ENCODE measurements around the gene IRAK2. TPM values are rescaled to one million over a fixed set of nuclear protein-coding genes. Genes with fewer than 3 reads are reported as not detected.
A peak's percentile ranks its signal among the peaks of the same experiment; 100 is the strongest.

IRAK2 gene
- total RNA-seq, 1 experiment from 2014 or later = 0.61 TPM

DNA sequence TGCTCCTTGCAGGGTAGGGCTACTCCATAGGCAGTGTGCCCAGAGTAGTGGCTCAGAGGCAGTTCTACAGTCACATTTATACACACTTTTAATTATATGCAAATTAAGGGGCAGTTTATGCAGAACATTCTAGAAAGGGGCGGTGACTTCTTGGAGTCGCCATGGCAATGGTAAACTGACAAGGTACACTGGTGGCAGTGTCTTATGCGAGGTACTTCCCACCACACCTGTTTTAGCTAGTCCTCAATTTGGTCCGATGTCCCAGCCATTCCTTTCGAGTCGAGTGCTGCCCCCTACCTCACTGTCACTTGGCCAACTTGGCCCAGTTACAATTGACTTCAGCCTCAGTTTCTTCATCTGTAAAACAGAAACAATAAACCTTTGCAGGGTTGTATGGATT, 3.8 kb upstream of the IRAK2 start:
- no peak overlapping the region for H3K4ac ChIP-seq (ENCODE audit: low read depth, low read length)
- H2AK5ac ChIP-seq (ENCODE audit: insufficient read length, low read length) = no peak overlapping the region
- no peak overlapping the region for H2BK5ac ChIP-seq (ENCODE audit: insufficient read length, low read length)
- H4K20me1 ChIP-seq (ENCODE audit: control insufficient read depth, insufficient read depth, insufficient read length) = no peaks in the 10 kb centered on the region
- no peak overlapping the region for H4K5ac ChIP-seq (ENCODE audit: insufficient read length, low read depth, low read length)
- no peak overlapping the region for H2BK120ac ChIP-seq (ENCODE audit: low read depth, low read length, poor library complexity, severe bottlenecking)
- no peaks in the 10 kb centered on the region for H3K4me1 ChIP-seq (ENCODE audit: insufficient read depth, low read length)
- TF ChIP-seq, protein P1, sequence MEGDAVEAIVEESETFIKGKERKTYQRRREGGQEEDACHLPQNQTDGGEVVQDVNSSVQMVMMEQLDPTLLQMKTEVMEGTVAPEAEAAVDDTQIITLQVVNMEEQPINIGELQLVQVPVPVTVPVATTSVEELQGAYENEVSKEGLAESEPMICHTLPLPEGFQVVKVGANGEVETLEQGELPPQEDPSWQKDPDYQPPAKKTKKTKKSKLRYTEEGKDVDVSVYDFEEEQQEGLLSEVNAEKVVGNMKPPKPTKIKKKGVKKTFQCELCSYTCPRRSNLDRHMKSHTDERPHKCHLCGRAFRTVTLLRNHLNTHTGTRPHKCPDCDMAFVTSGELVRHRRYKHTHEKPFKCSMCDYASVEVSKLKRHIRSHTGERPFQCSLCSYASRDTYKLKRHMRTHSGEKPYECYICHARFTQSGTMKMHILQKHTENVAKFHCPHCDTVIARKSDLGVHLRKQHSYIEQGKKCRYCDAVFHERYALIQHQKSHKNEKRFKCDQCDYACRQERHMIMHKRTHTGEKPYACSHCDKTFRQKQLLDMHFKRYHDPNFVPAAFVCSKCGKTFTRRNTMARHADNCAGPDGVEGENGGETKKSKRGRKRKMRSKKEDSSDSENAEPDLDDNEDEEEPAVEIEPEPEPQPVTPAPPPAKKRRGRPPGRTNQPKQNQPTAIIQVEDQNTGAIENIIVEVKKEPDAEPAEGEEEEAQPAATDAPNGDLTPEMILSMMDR (conservative IDR thresholded peaks at IDR 0.05) = peak; percentile 26; the same call in 2 of the 3 replicates
- H3K23me2 ChIP-seq (ENCODE audit: insufficient read length, low read depth, low read length, poor library complexity, severe bottlenecking) = peaks cover 5% of the 10 kb centered on the region
- Mint-ChIP-seq H3K9me3 (no peaks in the 10 kb centered on the region), H3K36me3 (ENCODE audit: insufficient read depth in 1 of 3, low read depth in 3 of 3) (no peaks in the 10 kb centered on the region), H3K27ac (no peak overlapping the region), H3K27me3 (ENCODE audit: low read depth) (peaks cover under 1% of the 10 kb centered on the region), H3K4me3 (no peak overlapping the region), H3K4me1 (peaks cover 4 to 5% of the 10 kb centered on the region in 2 experiments; a peak in 2 of 4 replicates)
- no peaks in the 10 kb centered on the region for H3K79me1 ChIP-seq (ENCODE audit: insufficient read depth, low read depth, low read length, poor library complexity, severe bottlenecking)
- no peak overlapping the region for H3K56ac ChIP-seq (ENCODE audit: insufficient read length, low read depth, low read length)
- no peak overlapping the region for H3K14ac ChIP-seq (ENCODE audit: insufficient read depth, low read length)
- no peak overlapping the region for H3K9ac ChIP-seq (ENCODE audit: extremely low read depth, insufficient read length, low read length)
- no peak overlapping the region for H3K18ac ChIP-seq (ENCODE audit: insufficient read length, low read depth, low read length)
- no peak overlapping the region for H3K27ac ChIP-seq (ENCODE audit: insufficient read length, low read depth, low read length)
- DNase-seq = no peak
- H2BK15ac ChIP-seq (ENCODE audit: low read depth, low read length) = no peak overlapping the region
- no peaks in the 10 kb centered on the region for H3K27me3 ChIP-seq (ENCODE audit: insufficient read depth, low read length)
- no peaks in the 10 kb centered on the region for H3K9me3 ChIP-seq (ENCODE audit: control insufficient read depth, low read depth, low read length)
- H3T11ph ChIP-seq (ENCODE audit: low read length) = no peak overlapping the region
- H4K8ac ChIP-seq (replicated peaks; ENCODE audit: insufficient read length, low read depth, low read length) = no peak overlapping the region
- no peak overlapping the region for H2BK12ac ChIP-seq (ENCODE audit: insufficient read length, low read depth, low read length)
- no peak overlapping the region for H4K91ac ChIP-seq (ENCODE audit: insufficient read length, low read depth, low read length)
- no peak overlapping the region for H2AFZ ChIP-seq (ENCODE audit: low read length)
- H3K79me2 ChIP-seq (ENCODE audit: insufficient read depth, low read length) = no peaks in the 10 kb centered on the region
- no CpG with 5 or more reads among the region's 6 CpGs for WGBS (ENCODE audit: extremely low coverage, insufficient read length, low lambda C conversion rate)
- H3K4me2 ChIP-seq (ENCODE audit: insufficient read depth, insufficient read length, low read length) = no peak overlapping the region
- no peak overlapping the region for H3K23ac ChIP-seq (ENCODE audit: insufficient read length, low read depth, low read length)
- H2BK20ac ChIP-seq (ENCODE audit: low read depth, low read length, poor library complexity, severe bottlenecking) = no peak overlapping the region

All from H9 (cell line).